Loucy (cell line): ENCODE data around the gene CAPN8.

ENCODE experiments used
- H2AFZ ChIP-seq: fragments of 200-600 bp; sonication (generic); 2 replicates; pipeline ENCODE4 v1.6.0; 2016; ENCODE audit warnings: antibody characterized with exemption, mild to moderate bottlenecking, low read length, moderate library complexity
- H3F3A ChIP-seq: fragments of 200-600 bp; 2 replicates; pipeline ENCODE4 v1.6.0; 2016; ENCODE audit warnings: antibody characterized with exemption, low read depth, mild to moderate bottlenecking
- H3K27me3 ChIP-seq: fragments of 200-600 bp; sonication (generic); 2 replicates; pipeline ENCODE4 v1.6.1; 2014; ENCODE audit warnings: low read length, mild to moderate bottlenecking; ENCODE audit not compliant: insufficient read depth, poor library complexity, severe bottlenecking
- H3K36me3 ChIP-seq: fragments of 200-600 bp; sonication (generic); 2 replicates; pipeline ENCODE4 v1.6.1; 2016; ENCODE audit warnings: low read length; ENCODE audit not compliant: insufficient read depth
- H3K4me1 ChIP-seq: fragments of 200-600 bp; sonication (generic); 2 replicates; pipeline ENCODE4 v1.5.1; 2014; ENCODE audit warnings: low read length, mild to moderate bottlenecking; ENCODE audit not compliant: insufficient read depth, poor library complexity, severe bottlenecking
- H3K4me2 ChIP-seq: fragments of 200-600 bp; sonication (generic); 2 replicates; pipeline ENCODE4 v1.6.0; 2014; ENCODE audit warnings: antibody characterized with exemption, low read length, low read depth, mild to moderate bottlenecking; ENCODE audit not compliant: poor library complexity, severe bottlenecking
- H3K4me3 ChIP-seq: fragments of 200-600 bp; sonication (generic); 2 replicates; pipeline ENCODE4 v1.5.1; 2014; ENCODE audit warnings: low read length, mild to moderate bottlenecking, mixed read lengths; ENCODE audit not compliant: poor library complexity, severe bottlenecking
- H3K79me2 ChIP-seq: fragments of 200-600 bp; sonication (generic); 2 replicates; pipeline ENCODE4 v1.6.1; 2014; ENCODE audit warnings: low read length; ENCODE audit not compliant: insufficient read depth
- H3K9ac ChIP-seq: fragments of 200-600 bp; sonication (generic); 2 replicates; pipeline ENCODE4 v1.6.0; 2014; ENCODE audit warnings: mild to moderate bottlenecking, low read depth, low read length, moderate library complexity; ENCODE audit not compliant: poor library complexity, severe bottlenecking
- H3K9me2 ChIP-seq: fragments of 200-600 bp; sonication (generic); replicated peaks from 2 replicates; pipeline ENCODE4 v1.6.1; 2016; ENCODE audit warnings: low read depth, low read length, mixed read lengths
- H3K9me3 ChIP-seq: fragments of 200-600 bp; sonication (generic); 2 replicates; pipeline ENCODE4 v1.6.1; 2014; ENCODE audit warnings: mild to moderate bottlenecking, antibody characterized with exemption, low read length, low read depth; ENCODE audit not compliant: insufficient read depth
- H4K20me1 ChIP-seq: fragments of 200-600 bp; sonication (generic); 2 replicates; pipeline ENCODE4 v1.6.0; 2014; ENCODE audit warnings: antibody characterized with exemption, low read length, mild to moderate bottlenecking; ENCODE audit not compliant: insufficient read depth, poor library complexity, severe bottlenecking
- EZH2phosphoT487 ChIP-seq: fragments of 200-600 bp; IDR thresholded peaks from 2 replicates; pipeline ENCODE4 v1.6.1; 2018; ENCODE audit warnings: antibody characterized with exemption, mild to moderate bottlenecking, moderate library complexity, borderline replicate concordance
- TF ChIP-seq, protein P1 (sequence below): fragments of 200-600 bp; sonication (generic); conservative IDR thresholded peaks from 2 replicates; pipeline ENCODE4 v1.5.1; 2014; ENCODE audit warnings: mild to moderate bottlenecking, antibody characterized with exemption, low read length

The CAPN8 gene

DNA sequence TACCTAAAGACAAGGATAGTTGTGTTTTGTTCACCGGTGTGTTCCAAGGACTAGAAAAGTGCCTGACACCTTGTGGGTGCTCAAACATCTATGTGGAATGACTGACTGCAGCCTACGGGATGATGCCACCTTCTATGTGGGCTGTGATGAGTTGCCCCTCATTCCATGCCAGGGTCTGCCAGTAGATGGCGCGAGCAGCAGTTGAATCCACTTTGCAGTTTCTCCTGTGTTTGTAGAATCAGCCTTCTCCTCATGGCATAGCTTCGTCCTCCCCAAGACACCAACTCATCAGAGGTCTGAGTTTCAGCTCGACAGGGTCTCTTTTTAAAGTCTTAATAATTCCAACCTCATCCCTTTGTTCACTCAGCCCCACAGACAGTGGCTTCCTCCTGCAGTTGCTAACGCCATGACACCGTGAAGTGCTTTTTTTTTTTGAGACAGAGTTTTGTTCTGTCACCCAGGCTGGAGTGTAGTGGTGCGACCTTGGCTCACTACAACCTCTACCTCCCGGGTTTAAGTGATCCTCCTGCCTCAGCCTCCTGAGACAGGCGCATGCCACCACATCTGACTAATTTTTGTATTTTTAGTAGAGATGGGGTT is 133.7 kb downstream of the CAPN8 start:
- Histone ChIP-seq H3K4me2 (no peak overlapping the region), H3K79me2 (no peaks in the 10 kb centered on the region), H3K9me3 (no peaks in the 10 kb centered on the region), H2AFZ (no peak overlapping the region), H3K9ac (no peak overlapping the region), H3K9me2 (no peaks in the 10 kb centered on the region), H3K36me3 (no peaks in the 10 kb centered on the region), H4K20me1 (no peaks in the 10 kb centered on the region), H3K27me3 (no peaks in the 10 kb centered on the region), H3K4me3 (no peak overlapping the region), H3K4me1 (no peaks in the 10 kb centered on the region), H3F3A (no peaks in the 10 kb centered on the region)
- TF ChIP-seq, protein P1, sequence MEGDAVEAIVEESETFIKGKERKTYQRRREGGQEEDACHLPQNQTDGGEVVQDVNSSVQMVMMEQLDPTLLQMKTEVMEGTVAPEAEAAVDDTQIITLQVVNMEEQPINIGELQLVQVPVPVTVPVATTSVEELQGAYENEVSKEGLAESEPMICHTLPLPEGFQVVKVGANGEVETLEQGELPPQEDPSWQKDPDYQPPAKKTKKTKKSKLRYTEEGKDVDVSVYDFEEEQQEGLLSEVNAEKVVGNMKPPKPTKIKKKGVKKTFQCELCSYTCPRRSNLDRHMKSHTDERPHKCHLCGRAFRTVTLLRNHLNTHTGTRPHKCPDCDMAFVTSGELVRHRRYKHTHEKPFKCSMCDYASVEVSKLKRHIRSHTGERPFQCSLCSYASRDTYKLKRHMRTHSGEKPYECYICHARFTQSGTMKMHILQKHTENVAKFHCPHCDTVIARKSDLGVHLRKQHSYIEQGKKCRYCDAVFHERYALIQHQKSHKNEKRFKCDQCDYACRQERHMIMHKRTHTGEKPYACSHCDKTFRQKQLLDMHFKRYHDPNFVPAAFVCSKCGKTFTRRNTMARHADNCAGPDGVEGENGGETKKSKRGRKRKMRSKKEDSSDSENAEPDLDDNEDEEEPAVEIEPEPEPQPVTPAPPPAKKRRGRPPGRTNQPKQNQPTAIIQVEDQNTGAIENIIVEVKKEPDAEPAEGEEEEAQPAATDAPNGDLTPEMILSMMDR = peak; percentile 92
- TF ChIP-seq EZH2phosphoT487 = no peak

DNA sequence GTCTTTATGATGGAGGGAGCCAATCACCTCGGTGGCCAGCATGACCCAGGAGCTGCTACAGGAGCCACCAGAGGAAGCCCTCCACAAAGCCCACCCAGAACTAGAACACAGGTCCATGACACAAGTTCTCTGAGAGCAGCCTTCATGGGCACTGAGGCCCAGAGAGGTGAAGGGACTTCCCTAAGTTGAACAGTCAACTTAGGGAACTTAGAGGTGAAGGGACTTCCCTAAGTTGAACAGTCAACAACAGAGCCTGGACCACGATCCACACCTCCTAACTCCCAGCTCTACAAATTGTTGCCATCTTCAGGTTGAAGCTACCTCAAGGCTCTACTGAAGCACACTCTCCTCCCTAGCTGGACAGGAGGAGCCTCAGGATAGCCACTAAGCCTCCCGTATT is 139.5 kb downstream of the CAPN8 start:
- H4K20me1 ChIP-seq = no peaks in the 10 kb centered on the region
- no peaks in the 10 kb centered on the region for H3K9me2 ChIP-seq
- no peak for TF ChIP-seq EZH2phosphoT487
- TF ChIP-seq, protein P1 = no peak
- H3K79me2 ChIP-seq = no peaks in the 10 kb centered on the region
- H3K4me1 ChIP-seq = no peaks in the 10 kb centered on the region
- no peak overlapping the region for H3K4me3 ChIP-seq
- no peaks in the 10 kb centered on the region for H3F3A ChIP-seq
- no peak overlapping the region for H3K4me2 ChIP-seq
- H3K36me3 ChIP-seq = no peaks in the 10 kb centered on the region
- no peak overlapping the region for H3K9ac ChIP-seq
- no peaks in the 10 kb centered on the region for H3K27me3 ChIP-seq
- no peak overlapping the region for H2AFZ ChIP-seq
- H3K9me3 ChIP-seq = no peaks in the 10 kb centered on the region

DNA sequence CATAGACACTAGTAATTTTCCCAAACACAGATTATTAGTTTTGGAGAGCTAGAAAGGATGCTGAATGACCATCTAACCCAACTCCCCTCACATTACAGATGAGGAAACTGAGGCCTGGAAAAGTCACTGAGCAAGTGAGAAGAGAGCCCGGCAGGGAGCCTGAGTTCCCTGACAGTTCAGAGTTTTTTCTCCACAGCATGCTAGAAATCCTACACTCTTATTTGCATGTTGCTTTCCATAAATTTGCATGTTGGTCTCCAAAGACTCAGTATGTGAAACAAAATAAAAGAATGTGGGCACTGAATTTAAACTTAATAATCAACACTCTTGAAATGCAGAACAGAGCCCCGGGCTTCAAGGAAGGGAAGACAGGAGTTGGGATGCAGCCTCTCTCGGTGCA is 140.0 kb downstream of the CAPN8 start:
- Histone ChIP-seq H3K36me3 (no peaks in the 10 kb centered on the region), H2AFZ (no peak overlapping the region), H3K79me2 (no peaks in the 10 kb centered on the region), H3K9me3 (no peaks in the 10 kb centered on the region), H3K27me3 (no peaks in the 10 kb centered on the region), H3F3A (no peaks in the 10 kb centered on the region), H3K9ac (no peak overlapping the region), H3K4me2 (no peak overlapping the region), H3K9me2 (no peaks in the 10 kb centered on the region), H3K4me3 (no peak overlapping the region), H3K4me1 (no peaks in the 10 kb centered on the region), H4K20me1 (no peaks in the 10 kb centered on the region)
- no peak for TF ChIP-seq EZH2phosphoT487
- TF ChIP-seq, protein P1 = no peak
